ENCODE results near the gene CCNA2.

DNA sequence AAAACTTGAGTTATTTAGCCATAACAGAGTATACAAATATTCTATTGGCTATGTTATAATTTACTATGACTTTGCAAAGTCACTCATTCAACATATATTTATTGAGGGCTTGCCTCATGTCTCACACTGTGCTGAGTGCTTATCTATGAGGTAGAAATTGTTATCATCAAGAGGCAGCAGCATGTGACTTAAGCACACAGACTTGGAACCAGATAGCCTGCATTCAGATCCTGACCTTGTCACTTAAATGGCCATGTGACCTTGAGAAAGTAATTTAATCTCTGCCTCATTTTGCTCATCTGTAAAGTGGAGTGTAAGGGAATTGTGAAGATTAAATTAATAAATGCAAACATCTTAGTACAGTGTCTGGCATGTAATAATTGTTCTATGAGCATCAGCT lies 32.7 kb downstream of the CCNA2 start:
- TF ChIP-seq, protein P1, sequence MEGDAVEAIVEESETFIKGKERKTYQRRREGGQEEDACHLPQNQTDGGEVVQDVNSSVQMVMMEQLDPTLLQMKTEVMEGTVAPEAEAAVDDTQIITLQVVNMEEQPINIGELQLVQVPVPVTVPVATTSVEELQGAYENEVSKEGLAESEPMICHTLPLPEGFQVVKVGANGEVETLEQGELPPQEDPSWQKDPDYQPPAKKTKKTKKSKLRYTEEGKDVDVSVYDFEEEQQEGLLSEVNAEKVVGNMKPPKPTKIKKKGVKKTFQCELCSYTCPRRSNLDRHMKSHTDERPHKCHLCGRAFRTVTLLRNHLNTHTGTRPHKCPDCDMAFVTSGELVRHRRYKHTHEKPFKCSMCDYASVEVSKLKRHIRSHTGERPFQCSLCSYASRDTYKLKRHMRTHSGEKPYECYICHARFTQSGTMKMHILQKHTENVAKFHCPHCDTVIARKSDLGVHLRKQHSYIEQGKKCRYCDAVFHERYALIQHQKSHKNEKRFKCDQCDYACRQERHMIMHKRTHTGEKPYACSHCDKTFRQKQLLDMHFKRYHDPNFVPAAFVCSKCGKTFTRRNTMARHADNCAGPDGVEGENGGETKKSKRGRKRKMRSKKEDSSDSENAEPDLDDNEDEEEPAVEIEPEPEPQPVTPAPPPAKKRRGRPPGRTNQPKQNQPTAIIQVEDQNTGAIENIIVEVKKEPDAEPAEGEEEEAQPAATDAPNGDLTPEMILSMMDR (IDR thresholded peaks at IDR 0.05; ENCODE audit: insufficient read depth, low read length), result no peak
- TF ChIP-seq, protein P2, sequence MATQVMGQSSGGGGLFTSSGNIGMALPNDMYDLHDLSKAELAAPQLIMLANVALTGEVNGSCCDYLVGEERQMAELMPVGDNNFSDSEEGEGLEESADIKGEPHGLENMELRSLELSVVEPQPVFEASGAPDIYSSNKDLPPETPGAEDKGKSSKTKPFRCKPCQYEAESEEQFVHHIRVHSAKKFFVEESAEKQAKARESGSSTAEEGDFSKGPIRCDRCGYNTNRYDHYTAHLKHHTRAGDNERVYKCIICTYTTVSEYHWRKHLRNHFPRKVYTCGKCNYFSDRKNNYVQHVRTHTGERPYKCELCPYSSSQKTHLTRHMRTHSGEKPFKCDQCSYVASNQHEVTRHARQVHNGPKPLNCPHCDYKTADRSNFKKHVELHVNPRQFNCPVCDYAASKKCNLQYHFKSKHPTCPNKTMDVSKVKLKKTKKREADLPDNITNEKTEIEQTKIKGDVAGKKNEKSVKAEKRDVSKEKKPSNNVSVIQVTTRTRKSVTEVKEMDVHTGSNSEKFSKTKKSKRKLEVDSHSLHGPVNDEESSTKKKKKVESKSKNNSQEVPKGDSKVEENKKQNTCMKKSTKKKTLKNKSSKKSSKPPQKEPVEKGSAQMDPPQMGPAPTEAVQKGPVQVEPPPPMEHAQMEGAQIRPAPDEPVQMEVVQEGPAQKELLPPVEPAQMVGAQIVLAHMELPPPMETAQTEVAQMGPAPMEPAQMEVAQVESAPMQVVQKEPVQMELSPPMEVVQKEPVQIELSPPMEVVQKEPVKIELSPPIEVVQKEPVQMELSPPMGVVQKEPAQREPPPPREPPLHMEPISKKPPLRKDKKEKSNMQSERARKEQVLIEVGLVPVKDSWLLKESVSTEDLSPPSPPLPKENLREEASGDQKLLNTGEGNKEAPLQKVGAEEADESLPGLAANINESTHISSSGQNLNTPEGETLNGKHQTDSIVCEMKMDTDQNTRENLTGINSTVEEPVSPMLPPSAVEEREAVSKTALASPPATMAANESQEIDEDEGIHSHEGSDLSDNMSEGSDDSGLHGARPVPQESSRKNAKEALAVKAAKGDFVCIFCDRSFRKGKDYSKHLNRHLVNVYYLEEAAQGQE (IDR thresholded peaks at IDR 0.05; ENCODE audit: insufficient replicate concordance, low read depth), result no peak

Measured in HL-60 (cell line).